ENCODE results near the gene ANGPTL7. TPM values are rescaled to one million over a fixed set of nuclear protein-coding genes. Genes with fewer than 3 reads are reported as not detected.

Gene ANGPTL7, protein sequence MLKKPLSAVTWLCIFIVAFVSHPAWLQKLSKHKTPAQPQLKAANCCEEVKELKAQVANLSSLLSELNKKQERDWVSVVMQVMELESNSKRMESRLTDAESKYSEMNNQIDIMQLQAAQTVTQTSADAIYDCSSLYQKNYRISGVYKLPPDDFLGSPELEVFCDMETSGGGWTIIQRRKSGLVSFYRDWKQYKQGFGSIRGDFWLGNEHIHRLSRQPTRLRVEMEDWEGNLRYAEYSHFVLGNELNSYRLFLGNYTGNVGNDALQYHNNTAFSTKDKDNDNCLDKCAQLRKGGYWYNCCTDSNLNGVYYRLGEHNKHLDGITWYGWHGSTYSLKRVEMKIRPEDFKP
- total RNA-seq = under 0.01 TPM in 1 of 2 replicates, not detected in the other

DNA sequence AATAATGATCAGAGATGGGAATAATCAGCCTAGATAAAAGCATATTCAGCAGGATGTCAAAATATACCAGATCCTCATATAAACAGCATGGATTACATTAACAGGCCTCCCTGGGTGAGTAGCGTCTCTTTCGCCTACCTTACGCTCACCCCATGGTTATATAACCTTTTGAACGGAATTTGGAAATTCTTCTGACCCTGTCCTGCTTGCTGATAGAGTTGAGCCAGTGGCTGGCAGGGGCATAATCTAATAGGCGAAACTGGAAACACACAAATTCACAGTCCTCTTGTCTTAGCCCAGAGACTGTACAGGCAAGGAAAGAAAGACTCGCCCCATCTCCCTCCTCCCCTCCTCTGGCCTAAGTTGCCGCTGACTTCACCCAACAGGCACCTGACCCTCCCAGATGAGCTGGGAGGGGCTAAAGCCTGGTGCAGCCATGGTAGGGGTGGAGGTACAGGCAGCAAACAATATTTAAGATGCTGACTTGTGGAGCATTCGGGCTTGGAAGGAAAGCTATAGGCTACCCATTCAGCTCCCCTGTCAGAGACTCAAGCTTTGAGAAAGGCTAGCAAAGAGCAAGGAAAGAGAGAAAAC is at the start of gene ANGPTL7:
Gene ANGPTL7 (plus strand): TSS at position 498 of the 594 bp plus-strand sequence. CDS start 225 bp downstream, outside the sequence.

Other genes starting within 250 kb of the ANGPTL7 start
- gene TARDBP, start 176.7 kb upstream of the ANGPTL7 start, total RNA-seq = 112 and 119 TPM in 2 replicates
- gene MASP2, start 142.1 kb upstream of the ANGPTL7 start, total RNA-seq = 0.19 TPM in 1 of 2 replicates, not detected in the other
- gene SRM, start 129.3 kb upstream of the ANGPTL7 start, total RNA-seq = 14.4 and 38.0 TPM in 2 replicates
- 25.1 and 38.2 TPM in 2 replicates for gene EXOSC10, start 89.5 kb upstream of the ANGPTL7 start, total RNA-seq
- 28.2 and 38.0 TPM in 2 replicates for gene MTOR, start 73.2 kb downstream of the ANGPTL7 start, total RNA-seq
- 5.4 and 8.2 TPM in 2 replicates for gene UBIAD1, start 83.8 kb downstream of the ANGPTL7 start, total RNA-seq

Data from regular cardiac myocyte (primary cell).